Heart right ventricle (tissue), 16 donors: ENCODE results near the gene TRABD. TPM values are rescaled to one million over a fixed set of nuclear protein-coding genes. Genes with fewer than 3 reads are reported as not detected.
A peak's percentile ranks its signal among the peaks of the same experiment; 100 is the strongest.

Experiments used
- ATAC-seq, 8 donors: fragments of 200-7000 bp; cut with Tn5 transposase; one replicate each; pipeline ENCODE4 v1.9.1; 2020; ENCODE audit warnings: mild to moderate bottlenecking in 8 of 8, moderate library complexity in 8 of 8, moderate number of reproducible peaks in 1 of 8
- DNase-seq, 2 donors: peaks; one replicate each; pipeline ENCODE4 v3.0.0-alpha.2; 2020
- H3K27ac ChIP-seq, 10 donors: fragments of 200-600 bp; sonication (generic) in 2 of 10; one replicate each; pipeline versions ENCODE4 v1.5.0 to v1.8.0; 2020 to 2022; ENCODE audit warnings: mild to moderate bottlenecking in 3 of 10
- H3K27me3 ChIP-seq, 7 donors: fragments of 200-600 bp; one replicate each; pipeline ENCODE4 v1.8.0; 2021 to 2022; ENCODE audit warnings: mild to moderate bottlenecking in 2 of 7
- H3K36me3 ChIP-seq, 9 donors: fragments of 200-600 bp; sonication (generic) in 1 of 9; one replicate each; pipeline versions ENCODE4 v1.5.0 to v1.8.0; 2020 to 2022; ENCODE audit warnings: mild to moderate bottlenecking in 2 of 9
- H3K4me1 ChIP-seq, 9 donors: fragments of 200-600 bp; sonication (generic) in 1 of 9; one replicate each; pipeline versions ENCODE4 v1.5.0 to v1.8.0; 2020 to 2022; ENCODE audit warnings: mild to moderate bottlenecking in 4 of 9
- H3K4me3 ChIP-seq, 10 donors: fragments of 200-600 bp; sonication (generic) in 2 of 10; one replicate each; pipeline versions ENCODE4 v1.5.0 to v1.8.0; 2020 to 2022; ENCODE audit warnings: mild to moderate bottlenecking in 7 of 10, moderate library complexity in 2 of 10
- H3K9me3 ChIP-seq, 11 donors: fragments of 200-600 bp in 10 of 11; sonication (generic) in 2 of 11; one replicate each; pipeline versions ENCODE4 v1.5.0 to v1.8.0; 2013 to 2022; ENCODE audit warnings: mild to moderate bottlenecking in 2 of 11, control low read depth in 1 of 11, moderate library complexity in 1 of 11
- CTCF ChIP-seq, 9 donors: fragments of 200-600 bp; sonication (generic) in 2 of 9; IDR thresholded peaks; one replicate each; pipeline versions ENCODE4 v1.5.0 to v1.8.0; 2021 to 2022; ENCODE audit warnings: antibody characterized with exemption in 9 of 9, mild to moderate bottlenecking in 5 of 9, moderate library complexity in 1 of 9
- WGBS, 2 donors: extraction: QIAGEN DNeasy Blood & Tissue Kit; methylation state at CpG; one replicate each; pipeline ENCODE4 v1.1.7; 2013; ENCODE audit warnings: inconsistent platforms in 1 of 2; 5-methylcytosine and 5-hydroxymethylcytosine counted together
- intact Hi-C, 10 donors: fragments of 100-400 bp; cut with DNase I; formaldehyde crosslinking; loops; one replicate each; pipeline versions ENCODE4 v1.11.1 to v1.14.2; 2022
- polyA plus RNA-seq, 2 donors: library from polyadenylated mRNA; stranded (reverse); fragments of 200-250 nt; gene quantifications; one replicate each; pipeline ENCODE4 v1.2.3, GENCODE V29; 2013
- total RNA-seq, 10 donors: library from RNA; stranded (reverse); fragmentation: NEBNext Ultra II Directional in 3 of 10; extraction: Animal tissue kit (Norgen Biotek cat#: 25700) in 3 of 10; gene quantifications; one replicate each; pipeline versions ENCODE4 v1.2.1 to v1.2.4, GENCODE V29; 2021 to 2023
- donor health status: Arrhythmogenic right ventricular cardiomyopathy.
- donor health status: ischemic (EF 13 %, LVEDD 7.1; RV severe dilation, severe dysfunction).
- donor health status: healthy with polysubstance abuse.
- donor health status: DM: no; HTN: yes; CAD: no.
- donor health status: DM: no; HTN: no; CAD: no.
- donor health status: ischemic (EF 25% LVEDD 6.9; RV normal size, moderate dysfunction).
- donor health status: ischemic (EF 25% LVEDD 5.7; RV mildly dilated, moderate dysfunction).
- donor health status: healthy.
- donor health status: DM: yes; HTN: yes; CAD: no.
- donor health status: Ischemic cardiomyopathy.
- donor health status: ischemic (EF 35%, LVEDD 5.7; RV mildly dilated, moderate dysfunction).
- donor health status: nonischemic (EF 11% LVEDD 7.7; RV severe dilation, severe dysfunction).
- donor health status: DM: yes; HTN: yes; CAD: no.
- donor health status: PGD.
- donor health status: ischemic (EF 29% LVEDD 5.4; RV normal size, mild dysfunction).
- donor health status: nonischemic (EF 23%, LVEDD 6.1; RV moderate dilation, normal function).

Gene TRABD
- total and polyA plus RNA-seq, 12 donors = 13.6 to 40.8 (median 19.0) TPM

GRCh38 chr22:50219800-50220602 lies 34.3 kb downstream of the TRABD start:
- Histone ChIP-seq H3K27ac (no peak overlapping the region), H3K9me3 (no peaks in the 10 kb centered on the region), H3K36me3 (peaks cover 10 to 99% (median 63%) of the 10 kb centered on the region in 9 donors), H3K27me3 (no peaks in the 10 kb centered on the region), H3K4me3 (no peak overlapping the region), H3K4me1 (peaks cover 0 to 15% (median 6%) of the 10 kb centered on the region in 9 donors)
- DNase-seq = no peak
- ATAC-seq = peak in 3 of 8 donors; percentile 0 to 5 (median 2)
- intact Hi-C loops = no loop called here
- TF ChIP-seq CTCF (IDR thresholded peaks at IDR 0.05) = no peak
- WGBS, 2 donors = 87 to 88% methylated on average over 23 to 25 of the region's 25 CpGs

DNA sequence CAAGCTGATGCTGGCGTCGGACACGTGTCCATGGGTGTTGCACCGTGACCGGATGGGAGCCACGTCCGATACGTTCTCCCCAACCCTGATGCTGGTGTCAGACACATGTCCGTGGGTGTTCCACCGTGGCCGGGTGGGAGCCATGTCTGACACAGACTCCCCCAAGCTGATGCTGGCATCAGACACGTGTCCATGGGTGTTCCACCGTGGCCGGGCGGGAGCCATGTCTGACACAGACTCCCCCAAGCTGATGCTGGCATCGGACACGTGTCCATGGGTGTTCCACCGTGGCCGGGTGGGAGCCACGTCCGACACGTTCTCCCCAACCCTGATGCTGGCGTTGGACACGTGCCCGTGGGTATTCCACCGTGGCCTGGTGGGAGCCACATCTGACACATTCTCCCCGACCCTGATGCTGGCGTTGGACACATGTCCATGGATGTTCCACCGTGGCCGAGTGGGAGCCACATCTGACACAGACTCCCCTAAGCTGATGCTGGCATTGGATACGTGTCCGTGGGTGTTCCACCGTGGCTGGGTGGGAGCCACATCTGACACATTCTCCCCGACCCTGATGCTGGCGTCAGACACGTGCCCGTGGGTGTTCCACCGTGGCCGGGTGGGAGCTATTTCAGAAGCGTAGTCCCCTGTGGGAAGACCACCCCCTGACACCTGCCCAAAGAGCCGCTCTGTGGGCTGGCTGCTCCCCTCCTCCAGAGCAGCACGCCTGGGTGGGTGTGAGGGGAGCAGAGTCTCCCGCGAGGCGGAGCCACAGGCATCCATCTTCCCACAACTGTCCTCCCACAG lies 35.1 kb downstream of the TRABD start:
- ATAC-seq = no peak
- Histone ChIP-seq H3K4me1 (peaks cover 0 to 13% (median 6%) of the 10 kb centered on the region in 9 donors), H3K9me3 (no peaks in the 10 kb centered on the region), H3K27ac (no peak overlapping the region), H3K36me3 (peaks cover 10 to 100% (median 66%) of the 10 kb centered on the region in 9 donors), H3K27me3 (no peaks in the 10 kb centered on the region), H3K4me3 (no peak overlapping the region)
- WGBS, 2 donors = 96 to 97% methylated on average over 45 of the region's 45 CpGs
- DNase-seq = no peak
- TF ChIP-seq CTCF (IDR thresholded peaks at IDR 0.05) = no peak
- intact Hi-C loops = no loop called here

DNA sequence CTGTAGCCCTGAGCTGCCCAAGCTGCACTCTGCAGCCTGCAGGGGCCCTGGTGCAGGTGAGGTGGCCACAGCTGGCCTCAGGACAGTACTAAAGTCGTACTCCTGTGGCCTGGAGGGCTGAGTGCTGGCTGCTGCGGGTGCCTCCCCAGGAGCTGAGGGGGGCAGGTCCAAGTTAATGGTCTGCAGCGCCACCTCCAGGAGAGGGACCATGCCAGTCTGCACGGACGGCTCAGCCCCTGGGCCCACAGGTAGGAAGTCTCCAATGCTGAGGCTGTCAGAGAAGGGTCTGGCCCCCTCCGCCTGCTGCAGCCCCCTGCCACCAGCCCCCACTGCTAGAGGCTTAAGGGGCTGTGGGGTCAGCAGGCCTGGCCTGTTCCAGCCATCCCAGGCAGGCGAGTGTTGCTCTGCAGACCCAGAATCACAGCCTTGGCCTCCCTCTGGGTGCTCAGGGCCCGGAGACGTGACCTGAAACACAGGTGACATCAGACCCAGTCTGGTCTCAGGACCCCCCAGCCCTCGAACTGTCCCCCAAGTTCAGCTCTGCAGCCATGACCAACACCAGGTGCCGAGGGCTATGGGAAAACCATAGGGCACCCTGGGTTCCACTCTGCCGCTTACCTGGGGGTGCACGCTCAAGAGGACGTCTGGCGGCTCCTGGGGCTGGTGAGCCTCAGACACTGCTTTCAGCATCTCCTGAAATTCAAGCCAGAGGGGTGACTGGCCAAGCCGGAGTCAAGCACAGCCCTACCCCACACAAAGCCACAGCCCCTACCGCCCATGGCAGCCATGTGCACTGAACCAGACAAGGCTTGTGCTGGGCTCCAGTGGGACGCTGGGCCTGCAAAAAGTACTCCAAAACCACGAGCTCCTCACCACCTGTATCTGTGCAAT lies 35.9 kb downstream of the TRABD start:
- ATAC-seq = no peak
- Histone ChIP-seq H3K9me3 (no peaks in the 10 kb centered on the region), H3K4me1 (peaks cover 0 to 13% (median 6%) of the 10 kb centered on the region in 9 donors), H3K27ac (no peak overlapping the region), H3K4me3 (no peak overlapping the region), H3K36me3 (peaks cover 5 to 99% (median 61%) of the 10 kb centered on the region in 9 donors), H3K27me3 (no peaks in the 10 kb centered on the region)
- intact Hi-C loops = no loop called here
- TF ChIP-seq CTCF (IDR thresholded peaks at IDR 0.05) = no peak
- no peak for DNase-seq
- 94% methylated on average over 19 of the region's 19 CpGs for WGBS, 2 donors

- WGBS, 2 donors = 87 to 88% methylated on average over 8 of the region's 8 CpGs
- TF ChIP-seq CTCF (IDR thresholded peaks at IDR 0.05) = no peak
- ATAC-seq (no peak), DNase-seq (no peak)
- peaks cover 0 to 99% (median 53%) of the 10 kb centered on the region in 9 donors for H3K36me3 ChIP-seq
- no peaks in the 10 kb centered on the region for H3K27me3 ChIP-seq
- H3K4me1 ChIP-seq = peaks cover 0 to 13% (median 6%) of the 10 kb centered on the region in 9 donors
- intact Hi-C loops = no loop called here
- no peak overlapping the region for H3K4me3 ChIP-seq
- no peak overlapping the region for H3K27ac ChIP-seq
- no peaks in the 10 kb centered on the region for H3K9me3 ChIP-seq
Observed at GRCh38 chr22:50222508-50222907, 36.8 kb downstream of the TRABD start.
